ENCODE measurements around the gene LTBP2. TPM values are rescaled to one million over a fixed set of nuclear protein-coding genes. Genes with fewer than 3 reads are reported as not detected.
"Not testable (repeated sequence)": the region's sequence is repeated elsewhere in the genome, so short reads cannot be mapped to it uniquely, and the experiment has no call there.

Gene LTBP2
- total RNA-seq, 1 donor from 2014 or later: 16.5 TPM

- no peak for DNase-seq (ENCODE audit: low read depth)
Observed at GRCh38 chr14:74554742-74555362, 57.2 kb downstream of the LTBP2 start.

DNA sequence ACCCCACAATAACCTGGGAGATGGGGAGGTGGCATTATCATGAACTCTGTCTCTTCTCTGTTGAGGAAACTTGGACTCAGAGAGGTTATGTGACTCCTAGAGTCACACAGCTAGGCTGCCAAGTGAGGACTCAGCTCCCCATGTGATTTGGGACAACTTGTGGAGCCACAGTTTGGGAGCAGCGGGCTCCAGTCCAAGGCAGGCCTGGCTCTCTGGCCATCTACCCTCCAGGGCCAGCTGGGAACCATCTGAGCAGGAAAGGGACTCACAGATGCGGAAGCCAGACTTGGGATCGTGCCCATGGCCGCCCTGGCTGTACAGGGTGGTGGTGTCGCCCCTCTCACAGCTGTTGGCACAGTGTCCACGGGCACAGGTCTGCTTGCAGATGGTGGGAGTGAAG is 59.4 kb downstream of the LTBP2 start:
- DNase-seq (ENCODE audit: low read depth): peak; percentile 88

- no peak for DNase-seq (ENCODE audit: low read depth)
Observed at GRCh38 chr14:74551431-74552371, 60.3 kb downstream of the LTBP2 start.

- no peak for DNase-seq (ENCODE audit: low read depth)
Observed at GRCh38 chr14:74551001-74551400, 61.0 kb downstream of the LTBP2 start.

- no peak for DNase-seq (ENCODE audit: low read depth)
Observed at GRCh38 chr14:74550071-74550470, 62.0 kb downstream of the LTBP2 start.

- no peak for DNase-seq (ENCODE audit: low read depth)
Observed at GRCh38 chr14:74549588-74549987, 62.4 kb downstream of the LTBP2 start.

- peak; percentile 88 for DNase-seq (ENCODE audit: low read depth)
Observed at GRCh38 chr14:74548881-74549280, 63.2 kb downstream of the LTBP2 start.

- no peak for DNase-seq (ENCODE audit: low read depth)
Observed at GRCh38 chr14:74547331-74547927, 64.6 kb downstream of the LTBP2 start.

DNA sequence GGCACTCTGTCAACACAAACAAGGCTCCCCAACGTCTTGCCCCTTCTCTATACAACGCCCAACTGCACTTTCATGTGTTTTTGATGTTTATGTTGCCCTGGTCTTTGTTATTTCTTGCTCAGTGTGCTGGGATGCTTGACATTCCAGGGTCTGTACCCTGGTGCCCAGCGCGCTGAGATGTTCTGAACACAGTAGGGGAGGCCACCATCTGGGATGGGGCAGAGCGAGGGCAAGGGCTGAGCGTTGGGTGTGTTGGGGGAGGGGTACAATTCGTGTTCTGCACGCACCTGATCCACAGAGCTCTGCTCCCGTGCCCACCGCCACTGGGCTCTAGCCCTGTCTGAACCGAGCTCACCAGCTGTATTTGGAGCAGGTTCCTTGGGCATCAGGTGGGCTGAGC is 65.6 kb downstream of the LTBP2 start:
- DNase-seq (ENCODE audit: low read depth): no peak

DNA sequence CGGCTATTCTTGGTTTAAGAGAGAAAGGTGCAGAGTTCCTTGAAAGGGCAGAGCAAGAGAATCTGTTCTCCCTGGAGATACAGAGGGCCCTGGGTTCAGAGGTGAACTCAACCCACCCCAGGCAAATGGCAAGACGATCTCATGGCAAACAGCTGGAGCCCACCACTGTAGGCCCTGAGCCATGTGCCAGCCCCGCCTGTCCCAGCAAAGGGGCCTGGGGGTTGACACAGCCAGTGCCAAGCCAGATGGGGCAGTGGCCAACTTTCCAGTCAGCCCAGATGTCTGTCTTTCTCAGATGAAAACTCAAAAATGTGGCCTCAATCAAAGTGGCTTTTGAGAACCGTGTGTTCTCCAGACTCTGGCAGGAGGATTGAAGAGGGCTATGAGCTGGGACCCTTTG is 66.7 kb downstream of the LTBP2 start:
- no peak for DNase-seq (ENCODE audit: low read depth)

DNA sequence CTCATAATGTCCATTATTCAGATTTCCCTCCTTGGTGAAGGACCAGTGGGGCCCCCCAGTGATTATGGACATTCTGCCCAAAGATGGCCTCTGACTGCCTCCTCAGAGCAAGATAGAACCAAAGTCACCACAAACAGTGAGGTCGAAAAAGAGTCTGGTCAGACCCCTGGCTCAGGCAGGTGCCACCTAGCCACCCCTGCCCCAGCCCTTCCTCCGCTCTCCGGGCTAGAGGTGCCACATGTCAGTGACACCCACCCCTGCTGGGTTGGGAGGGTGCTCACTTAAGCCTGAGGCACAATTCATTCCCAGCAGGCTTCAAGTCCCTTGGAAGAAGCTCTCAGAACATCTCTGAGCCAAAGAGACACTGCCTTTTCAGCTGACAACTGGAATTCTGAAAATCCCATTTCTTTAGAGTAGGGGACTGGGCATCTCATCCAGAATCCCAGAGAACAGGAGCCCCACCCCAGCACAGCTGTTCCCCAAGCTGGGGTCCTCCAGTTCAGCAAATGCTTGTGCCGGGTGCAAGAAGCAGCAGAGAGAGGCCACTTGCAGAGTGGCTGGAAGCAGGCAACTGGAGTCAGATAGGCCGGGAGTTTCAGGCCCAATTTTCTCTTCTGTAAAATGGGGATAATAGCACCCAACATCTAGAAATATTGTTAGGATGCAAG is 68.1 kb downstream of the LTBP2 start:
- DNase-seq (ENCODE audit: low read depth): no peak

DNA sequence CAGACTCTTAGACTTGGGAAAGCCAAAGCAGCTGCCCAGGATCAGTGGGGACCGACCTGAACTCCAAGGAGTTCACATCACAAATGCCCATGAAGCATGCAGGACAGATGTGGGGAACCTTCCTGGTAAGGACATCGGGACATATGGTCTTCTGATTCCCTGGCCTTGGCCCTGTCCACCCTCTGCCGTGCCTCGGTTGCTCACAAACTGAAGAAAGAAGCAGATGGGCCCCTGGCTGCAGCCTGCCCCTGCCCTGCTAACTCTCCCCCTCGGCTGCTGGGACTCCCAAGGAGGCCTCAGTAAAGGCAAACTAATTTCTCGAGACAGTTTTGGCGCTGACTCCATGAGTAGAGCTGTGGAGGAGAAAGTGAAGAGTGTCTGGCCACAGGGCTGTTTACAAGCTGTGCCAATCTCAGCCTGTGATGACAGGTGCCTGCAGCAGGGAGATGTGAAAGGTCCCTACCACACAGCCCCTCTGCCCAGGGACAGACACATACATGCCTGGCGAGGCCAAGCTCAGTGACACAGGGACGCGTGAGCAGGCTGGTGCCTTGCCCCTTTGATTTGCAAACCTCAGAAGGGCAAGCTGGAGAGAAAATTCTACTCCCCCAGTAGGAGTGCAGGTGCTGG is 69.9 kb downstream of the LTBP2 start:
- DNase-seq (ENCODE audit: low read depth): peak; percentile 43

DNA sequence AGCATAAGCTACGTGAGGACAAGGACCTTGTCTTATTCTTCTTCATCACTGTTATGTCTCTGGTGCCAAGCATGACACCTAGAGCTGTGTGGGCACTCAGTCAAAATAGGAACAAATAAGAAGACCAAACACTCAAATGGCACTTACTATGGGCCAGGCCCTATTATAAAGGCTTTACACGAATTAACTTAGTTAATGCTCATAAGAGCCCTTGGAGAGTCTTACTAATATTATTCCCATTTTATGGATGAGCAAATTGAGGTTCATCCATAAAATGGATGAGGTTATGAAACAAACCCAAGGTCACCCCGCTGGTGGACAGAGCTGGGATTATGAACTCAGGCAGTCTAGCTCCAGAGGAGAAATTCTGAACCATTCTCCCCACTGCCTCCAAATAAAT is 70.8 kb downstream of the LTBP2 start:
- DNase-seq (ENCODE audit: low read depth): no peak

DNA sequence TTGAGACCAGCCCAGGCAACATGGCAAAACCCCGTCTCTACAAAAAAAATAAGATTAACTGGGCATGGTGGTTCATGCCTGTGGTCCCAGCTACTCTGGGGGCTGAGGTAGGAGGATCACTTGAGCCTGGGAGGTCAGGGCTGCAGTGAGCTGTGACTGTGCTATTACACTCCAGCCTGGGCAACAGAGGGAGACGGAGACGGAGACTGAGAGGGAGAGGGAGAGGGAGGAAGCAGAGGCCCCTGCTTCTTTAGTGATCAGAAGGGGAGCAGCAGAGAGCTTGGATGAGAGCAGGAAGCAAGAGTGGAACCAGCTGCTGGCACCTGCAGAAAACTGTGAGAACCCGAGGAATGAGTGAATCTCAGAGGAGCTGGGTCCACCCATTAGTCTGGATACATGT is 72.5 kb downstream of the LTBP2 start:
- DNase-seq (ENCODE audit: low read depth): no peak

DNA sequence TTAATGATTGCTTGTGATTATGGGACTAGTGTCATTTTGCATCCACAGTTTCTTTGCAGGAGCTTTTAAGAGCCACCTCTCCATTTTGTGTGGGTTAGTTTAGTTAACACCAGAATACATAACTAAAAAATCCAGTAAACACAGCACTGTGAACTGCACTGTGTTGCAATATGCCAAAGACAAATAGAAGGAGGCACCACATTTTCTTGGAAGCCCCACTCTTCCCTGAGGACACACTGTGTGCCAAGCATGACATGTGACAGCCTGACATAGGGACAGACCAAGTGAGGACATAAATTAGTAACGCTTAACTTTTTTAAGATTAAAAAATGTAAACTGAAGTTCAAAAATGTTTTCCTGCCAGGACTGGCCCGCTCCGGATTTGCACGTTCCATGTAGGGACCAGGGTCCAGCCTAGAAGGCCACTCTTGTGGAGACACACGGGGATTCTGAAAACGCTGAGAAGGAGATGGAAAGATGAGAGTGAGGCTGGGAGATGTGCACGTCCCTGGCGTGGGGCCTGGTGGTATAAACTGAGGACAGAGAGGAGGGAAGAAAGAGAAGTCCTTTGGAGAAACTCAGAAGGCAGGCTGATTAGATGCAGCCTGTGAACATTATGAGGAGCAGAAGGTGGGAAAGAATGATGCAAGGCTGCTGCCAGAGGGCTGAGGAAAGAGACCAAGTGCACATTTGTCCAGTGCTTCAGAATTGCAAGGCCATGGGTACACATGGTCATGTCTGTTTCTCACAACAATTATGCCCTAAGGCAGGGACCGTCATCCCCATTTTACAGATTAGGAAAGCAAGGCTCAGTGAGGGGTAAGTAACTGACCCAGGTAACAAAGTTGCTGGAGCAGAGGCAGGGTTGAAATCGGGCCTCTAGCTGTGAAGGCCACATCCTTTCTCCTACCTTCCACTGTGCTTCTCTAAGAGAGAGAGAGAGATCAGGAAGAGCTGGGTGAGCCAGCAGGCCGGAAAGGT is 73.3 kb downstream of the LTBP2 start:
- no peak for DNase-seq (ENCODE audit: low read depth)

- not testable (repeated sequence) for DNase-seq (ENCODE audit: low read depth)
Observed at GRCh38 chr14:74536336-74536735, 75.7 kb downstream of the LTBP2 start.

- DNase-seq (ENCODE audit: low read depth): no peak
Observed at GRCh38 chr14:74535756-74536325, 76.2 kb downstream of the LTBP2 start.

DNA sequence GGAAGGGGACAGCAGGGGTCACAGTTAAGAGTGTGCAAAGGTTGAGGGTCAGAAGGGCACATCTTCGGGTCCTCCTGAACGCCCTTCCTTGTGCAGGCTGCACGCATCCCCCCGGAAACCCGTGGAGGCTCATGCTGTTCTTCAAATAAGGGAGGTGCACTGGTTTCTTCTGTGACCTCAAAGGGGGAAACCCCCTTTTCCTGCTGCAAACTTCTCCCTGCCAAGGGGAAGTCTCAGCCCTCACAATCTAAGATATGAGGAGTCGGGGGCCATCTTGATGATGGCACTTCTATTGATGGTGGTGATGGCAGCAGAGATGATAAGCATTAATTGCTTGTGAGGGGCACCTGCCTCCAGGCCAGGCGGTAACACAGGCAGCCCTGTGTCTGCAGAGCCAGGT is 78.5 kb downstream of the LTBP2 start:
- DNase-seq (ENCODE audit: low read depth): no peak

DNA sequence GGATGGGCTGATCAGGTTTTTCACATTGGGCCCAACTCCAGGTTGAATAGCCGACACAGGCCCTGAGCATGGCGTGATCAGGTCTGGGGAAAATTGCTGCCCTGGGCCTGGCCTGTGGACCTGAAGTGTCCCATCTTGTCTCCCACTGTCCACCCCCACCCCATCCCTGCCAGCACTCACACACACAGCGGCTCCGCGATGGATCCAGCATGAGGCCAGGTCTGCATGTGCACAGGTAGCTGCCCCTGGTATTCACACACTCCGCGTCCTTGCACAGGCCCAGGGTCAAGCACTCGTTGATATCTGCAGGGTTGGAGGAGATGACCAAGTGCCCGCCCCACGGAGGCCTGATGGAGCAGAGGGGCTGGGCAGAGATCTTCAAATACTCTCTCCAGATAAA is 79.8 kb downstream of the LTBP2 start:
- DNase-seq (ENCODE audit: low read depth): no peak

- DNase-seq (ENCODE audit: low read depth): peak; percentile 77
Observed at GRCh38 chr14:74531467-74531866, 80.6 kb downstream of the LTBP2 start.
